GM19324 (cell line): ENCODE measurements around the gene LRP1B.

Experiments
- ATAC-seq: cut with Tn5 transposase; IDR thresholded peaks from one replicate; pipeline ENCODE4 v1.9.1; 2021; ENCODE audit warnings: mild to moderate bottlenecking, moderate library complexity; ENCODE audit not compliant: unreplicated experiment, low FRiP score

Gene LRP1B

GRCh38 chr2:140183056-140183765 lies 1947.6 kb downstream of the LRP1B start:
- no peak for ATAC-seq
